GM19438 (cell line): ENCODE results near the gene RBM15.
A peak's percentile ranks its signal among the peaks of the same experiment; 100 is the strongest.

ENCODE experiments used
- ATAC-seq: cut with Tn5 transposase; IDR thresholded peaks from one replicate; pipeline ENCODE4 v1.9.1; 2021; ENCODE audit warnings: low read depth; ENCODE audit not compliant: unreplicated experiment

RBM15 gene

GRCh38 chr1:110338886-110339406, at the start of gene RBM15:
Gene RBM15 (plus strand): TSS chr1:110339377. CDS start chr1:110339406, 29 bp downstream.
- peak; percentile 67 for ATAC-seq

DNA sequence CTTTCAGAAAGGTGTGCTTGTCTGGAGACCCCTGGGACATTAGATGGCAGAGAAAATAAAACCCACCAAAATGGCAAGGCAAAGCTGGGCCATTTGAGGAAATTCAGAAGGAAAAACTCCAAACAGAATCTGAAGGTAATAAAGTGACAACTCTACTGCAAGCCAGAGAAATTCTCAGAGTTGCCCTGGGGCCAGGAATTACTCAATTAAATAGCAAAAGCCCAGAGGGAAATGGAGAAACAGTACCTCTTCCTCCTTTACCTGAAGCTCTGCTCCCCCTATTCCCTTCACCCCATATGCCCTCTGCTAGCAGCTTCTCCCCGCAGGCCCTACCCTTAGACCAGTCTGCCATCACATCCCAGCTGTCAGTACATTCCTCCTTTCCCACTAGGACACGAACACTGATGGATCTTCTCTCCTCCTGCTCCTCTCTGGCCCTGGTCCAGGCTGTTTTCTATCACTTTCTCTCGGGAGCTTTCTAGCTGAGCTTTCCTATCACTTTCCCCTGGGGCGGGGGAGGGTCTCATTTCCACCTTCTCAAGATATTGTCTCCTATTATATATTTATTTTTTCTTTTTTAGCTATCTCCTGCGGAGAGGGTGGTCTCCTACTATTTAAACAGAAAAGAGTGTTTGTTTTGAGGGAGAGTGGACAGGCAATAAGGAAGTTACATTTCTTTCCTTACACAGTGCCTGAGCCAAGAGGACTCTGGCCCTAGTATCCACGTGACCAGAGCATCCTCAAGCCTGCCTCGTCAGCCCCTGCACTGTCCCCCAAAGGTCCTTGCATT, 47.7 kb upstream of the RBM15 start:
- ATAC-seq = no peak

DNA sequence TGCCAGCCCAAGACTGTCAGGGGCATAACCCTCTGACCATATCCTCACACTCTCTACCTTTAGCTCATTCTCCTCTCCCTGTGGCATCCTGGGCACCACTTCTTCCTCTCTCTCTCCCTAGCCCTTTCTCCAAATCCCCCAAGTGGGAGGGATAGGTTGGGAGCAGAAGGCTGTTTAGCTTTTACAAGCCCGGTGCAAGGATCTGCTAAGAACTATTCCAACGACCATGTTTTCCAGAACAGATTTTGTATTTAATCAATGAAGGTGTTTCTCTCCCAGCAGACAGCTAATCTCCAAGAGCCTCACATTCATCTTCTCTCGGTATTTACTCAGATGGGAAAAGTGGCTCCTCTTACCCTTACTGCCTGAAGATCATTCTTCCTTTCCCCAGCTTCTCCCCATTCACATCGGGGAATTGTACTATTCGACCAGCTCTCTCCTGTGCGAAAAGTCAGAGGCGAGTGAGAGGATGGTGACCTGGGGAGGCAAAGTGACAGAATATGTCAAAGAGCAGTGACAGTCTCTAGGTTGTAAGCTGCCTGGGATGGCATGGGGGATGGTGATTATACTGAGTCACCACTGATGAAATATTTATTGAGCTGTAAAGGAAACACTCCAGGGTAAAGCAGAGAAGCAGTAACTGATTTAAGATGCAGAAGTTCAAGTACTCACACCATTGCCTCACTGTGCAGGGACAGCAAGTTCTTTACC, 47.0 kb upstream of the RBM15 start:
- no peak for ATAC-seq

DNA sequence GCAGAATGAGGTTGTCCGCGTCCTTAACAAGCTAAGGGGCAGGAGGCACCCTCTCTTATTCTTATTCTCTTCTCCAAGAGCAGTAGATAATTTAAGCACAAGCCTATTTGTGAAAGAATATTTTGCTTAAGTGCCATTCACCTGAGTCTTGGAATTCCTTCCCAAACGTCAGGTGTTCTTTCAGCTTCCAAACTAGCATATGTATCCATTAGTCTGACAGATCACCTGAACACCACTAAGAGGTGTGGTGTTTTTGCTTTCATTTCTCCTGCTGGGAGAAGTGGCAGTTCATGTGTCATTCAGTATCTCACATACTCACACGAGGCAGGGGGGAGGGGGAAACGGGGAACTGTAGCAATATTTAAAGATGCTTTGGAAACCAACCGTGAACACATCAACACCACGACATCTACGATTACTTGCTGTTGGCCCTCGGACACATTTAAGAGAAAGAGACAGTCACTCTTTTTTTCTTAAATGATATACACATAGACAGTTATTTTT, 45.5 kb upstream of the RBM15 start:
- no peak for ATAC-seq

- no peak for ATAC-seq
Measured at GRCh38 chr1:110294308-110294707, 44.9 kb upstream of the RBM15 start.

DNA sequence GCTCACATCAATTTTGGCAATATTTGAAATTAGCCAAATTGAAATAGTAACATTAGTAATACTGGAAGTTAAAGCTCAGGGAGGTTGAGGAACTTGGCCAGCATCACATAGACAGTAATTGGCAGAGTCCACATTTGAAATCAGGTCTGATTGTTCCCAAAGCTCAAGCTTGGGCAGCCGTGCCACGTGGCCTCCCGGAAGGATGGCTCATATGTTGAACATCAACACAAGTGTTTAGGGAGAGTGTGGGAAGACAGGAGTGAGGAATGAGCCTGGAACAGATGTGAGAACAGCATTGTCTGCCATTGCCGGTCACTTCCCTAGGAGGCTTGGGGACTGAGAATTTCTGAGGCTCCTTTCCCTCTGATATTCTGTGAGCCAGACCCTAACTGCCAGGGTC, 40.2 kb upstream of the RBM15 start:
- no peak for ATAC-seq

- ATAC-seq = no peak
Measured at GRCh38 chr1:110300412-110301085, 38.6 kb upstream of the RBM15 start.

- no peak for ATAC-seq
Measured at GRCh38 chr1:110302836-110303235, 36.3 kb upstream of the RBM15 start.

GRCh38 chr1:110305900-110306420, 33.2 kb upstream of the RBM15 start:
- no peak for ATAC-seq

- no peak for ATAC-seq
Measured at GRCh38 chr1:110307239-110307974, 31.8 kb upstream of the RBM15 start.

- ATAC-seq = no peak
Measured at GRCh38 chr1:110308247-110308646, 30.9 kb upstream of the RBM15 start.

GRCh38 chr1:110309139-110309538, 30.0 kb upstream of the RBM15 start:
- ATAC-seq = no peak

DNA sequence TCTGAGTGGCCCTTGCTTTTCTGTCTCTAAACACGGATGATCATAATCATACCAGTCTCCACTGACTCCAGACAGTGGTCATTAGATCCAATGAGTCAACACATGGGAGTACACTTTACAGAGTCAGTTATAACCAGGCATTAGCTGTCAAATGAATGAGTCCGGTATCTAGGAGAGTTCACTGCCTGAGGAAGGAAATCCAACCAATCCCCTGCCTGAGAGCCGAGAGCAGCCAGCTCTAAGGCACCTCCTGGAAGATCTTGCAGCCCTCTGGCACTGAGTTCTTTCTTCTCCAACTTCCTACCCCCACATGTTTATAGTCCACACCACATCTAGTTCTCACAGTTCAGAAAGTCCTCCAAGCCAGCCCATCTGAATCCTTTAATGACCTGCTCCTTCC, 29.4 kb upstream of the RBM15 start:
- ATAC-seq = no peak

- ATAC-seq = no peak
Measured at GRCh38 chr1:110310300-110310699, 28.9 kb upstream of the RBM15 start.

- ATAC-seq = no peak
Measured at GRCh38 chr1:110312188-110313121, 26.7 kb upstream of the RBM15 start.

GRCh38 chr1:110316735-110317134, 22.4 kb upstream of the RBM15 start:
- ATAC-seq = no peak

DNA sequence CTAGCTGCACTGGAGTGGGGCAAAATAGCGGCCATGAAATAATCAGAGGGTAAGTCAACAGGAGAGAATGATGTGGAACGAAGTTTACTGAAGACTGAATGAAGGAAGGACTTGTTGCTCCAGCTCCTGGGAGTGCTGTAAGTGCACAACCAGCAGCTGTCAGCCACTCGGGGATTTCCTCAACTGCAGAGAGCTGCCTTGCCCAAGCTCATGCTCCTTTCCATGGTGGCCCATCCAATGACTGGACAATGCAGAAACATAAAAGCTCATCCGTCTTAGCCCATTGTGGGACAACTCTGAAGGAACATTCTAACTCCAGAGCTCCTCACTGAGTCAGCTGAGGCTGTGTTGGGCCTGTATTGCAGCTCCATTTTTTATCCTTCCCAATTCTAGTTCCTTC, 21.1 kb upstream of the RBM15 start:
- ATAC-seq = no peak

DNA sequence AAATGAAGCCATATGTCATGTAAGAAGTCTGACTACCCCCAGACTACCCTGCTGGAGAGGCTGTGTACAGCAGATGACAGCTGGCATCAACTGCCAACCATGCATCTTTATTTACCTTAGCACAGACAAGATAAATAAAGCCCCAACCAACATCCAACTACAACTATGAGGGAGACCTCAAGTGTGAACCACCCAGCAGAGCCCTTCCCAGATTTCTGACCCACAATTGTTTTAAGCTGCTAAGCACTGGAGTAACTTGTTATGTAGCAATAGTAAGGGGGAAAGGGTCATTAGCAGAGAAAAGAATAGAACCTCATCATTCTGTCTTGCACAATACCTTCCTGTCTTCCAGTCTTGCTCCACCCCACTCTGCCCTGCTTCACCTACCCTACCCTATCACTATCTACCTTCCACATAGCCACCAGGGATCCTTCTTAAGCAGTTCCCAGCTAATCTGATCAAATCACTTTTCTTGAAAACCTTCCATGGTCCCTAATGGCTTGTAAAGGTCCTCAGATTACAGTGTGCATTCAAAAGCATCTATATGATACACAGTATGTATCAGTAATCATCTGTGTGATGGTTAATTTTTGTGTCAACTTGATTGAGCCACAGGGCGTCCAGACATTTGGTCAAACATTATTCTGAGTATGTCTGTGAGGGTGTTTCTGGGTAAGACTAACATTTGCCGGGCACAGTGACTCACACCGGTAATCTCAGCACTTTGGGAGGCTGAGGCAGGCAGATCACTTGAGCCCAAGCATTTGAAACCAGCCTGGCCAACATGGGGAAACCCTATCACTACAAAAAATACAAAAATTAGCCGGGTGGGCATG, 19.6 kb upstream of the RBM15 start:
- no peak for ATAC-seq
